Esophagus muscularis mucosa (tissue), 4 donors: ENCODE results near the gene CDKN2B-AS1.

Experiments
- EP300 ChIP-seq: sonication (generic); formaldehyde crosslinking; IDR thresholded peaks from one replicate; pipeline ENCODE4 v1.6.1; 2017; ENCODE audit warnings: antibody characterized with exemption
- POLR2A ChIP-seq: fragments of 450-650 bp; IDR thresholded peaks from one replicate; pipeline ENCODE4 v1.6.1; 2017; ENCODE audit warnings: antibody characterized with exemption, moderate library complexity, mild to moderate bottlenecking, low read depth
- POLR2AphosphoS5 ChIP-seq, 2 donors: sonication (generic); formaldehyde crosslinking; IDR thresholded peaks; one replicate each; pipeline ENCODE4 v1.6.1; 2017; ENCODE audit warnings: antibody characterized with exemption in 2 of 2
- TF ChIP-seq, protein P1 (sequence below), 3 experiments: fragments of 200-600 bp in 2 of 3; fragments of 450-650 bp in 1 of 3; sonication (generic) in 2 of 3; IDR thresholded peaks; one replicate each; pipeline ENCODE4 v1.5.1; 2017 to 2019; ENCODE audit warnings: antibody characterized with exemption in 3 of 3, mild to moderate bottlenecking in 2 of 3, moderate library complexity in 1 of 3

DNA sequence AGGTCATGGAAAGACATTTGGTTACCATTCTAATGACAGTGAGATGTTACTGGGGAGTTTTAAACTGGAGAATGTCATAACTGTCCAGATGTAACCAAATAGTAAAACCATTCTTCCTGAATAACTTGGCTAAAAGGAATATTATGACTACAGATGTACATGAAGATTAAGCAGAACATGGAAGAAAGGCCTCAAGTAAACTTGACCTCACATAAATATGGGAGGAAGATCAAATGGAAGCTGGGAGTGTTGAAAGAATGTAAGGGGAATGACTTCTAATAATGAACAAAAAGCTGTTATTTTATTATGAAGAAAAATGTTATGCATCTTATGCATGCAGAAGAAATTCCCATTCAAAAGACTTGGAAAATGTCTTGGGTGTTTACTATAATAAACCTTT lies 122.2 kb downstream of the CDKN2B-AS1 start:
- no peak for TF ChIP-seq POLR2A
- TF ChIP-seq, protein P1, sequence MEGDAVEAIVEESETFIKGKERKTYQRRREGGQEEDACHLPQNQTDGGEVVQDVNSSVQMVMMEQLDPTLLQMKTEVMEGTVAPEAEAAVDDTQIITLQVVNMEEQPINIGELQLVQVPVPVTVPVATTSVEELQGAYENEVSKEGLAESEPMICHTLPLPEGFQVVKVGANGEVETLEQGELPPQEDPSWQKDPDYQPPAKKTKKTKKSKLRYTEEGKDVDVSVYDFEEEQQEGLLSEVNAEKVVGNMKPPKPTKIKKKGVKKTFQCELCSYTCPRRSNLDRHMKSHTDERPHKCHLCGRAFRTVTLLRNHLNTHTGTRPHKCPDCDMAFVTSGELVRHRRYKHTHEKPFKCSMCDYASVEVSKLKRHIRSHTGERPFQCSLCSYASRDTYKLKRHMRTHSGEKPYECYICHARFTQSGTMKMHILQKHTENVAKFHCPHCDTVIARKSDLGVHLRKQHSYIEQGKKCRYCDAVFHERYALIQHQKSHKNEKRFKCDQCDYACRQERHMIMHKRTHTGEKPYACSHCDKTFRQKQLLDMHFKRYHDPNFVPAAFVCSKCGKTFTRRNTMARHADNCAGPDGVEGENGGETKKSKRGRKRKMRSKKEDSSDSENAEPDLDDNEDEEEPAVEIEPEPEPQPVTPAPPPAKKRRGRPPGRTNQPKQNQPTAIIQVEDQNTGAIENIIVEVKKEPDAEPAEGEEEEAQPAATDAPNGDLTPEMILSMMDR (IDR thresholded peaks at IDR 0.05): no peak
- TF ChIP-seq EP300: no peak
- no peak for TF ChIP-seq POLR2AphosphoS5 (IDR thresholded peaks at IDR 0.05)
